CD4-positive, alpha-beta T cell treated with Interleukin-17A for 4 hours (primary cell): ENCODE measurements around the gene JAG2.

Experiments used
- DNase-seq: peaks from one replicate; pipeline ENCODE4 v3.0.0-alpha.2; 2020; ENCODE audit warnings: mixed read lengths

Gene JAG2

GRCh38 chr14:105163040-105163742, 5.4 kb downstream of the JAG2 start:
- DNase-seq, result no peak

- DNase-seq, result no peak
Observed at GRCh38 chr14:105162669-105162979, 6.0 kb downstream of the JAG2 start.

GRCh38 chr14:105161964-105162668, 6.5 kb downstream of the JAG2 start:
- no peak for DNase-seq

GRCh38 chr14:105161309-105161708, 7.3 kb downstream of the JAG2 start:
- no peak for DNase-seq

- no peak for DNase-seq
Observed at GRCh38 chr14:105160776-105161175, 7.8 kb downstream of the JAG2 start.

- DNase-seq, result no peak
Observed at GRCh38 chr14:105159344-105159743, 9.2 kb downstream of the JAG2 start.

- no peak for DNase-seq
Observed at GRCh38 chr14:105158794-105159193, 9.8 kb downstream of the JAG2 start.

- DNase-seq, result no peak
Observed at GRCh38 chr14:105157872-105158271, 10.7 kb downstream of the JAG2 start.

GRCh38 chr14:105156414-105157375, 11.9 kb downstream of the JAG2 start:
- no peak for DNase-seq

- no peak for DNase-seq
Observed at GRCh38 chr14:105155681-105156413, 12.7 kb downstream of the JAG2 start.

- no peak for DNase-seq
Observed at GRCh38 chr14:105155071-105155651, 13.4 kb downstream of the JAG2 start.

GRCh38 chr14:105154476-105154871, 14.1 kb downstream of the JAG2 start:
- DNase-seq, result no peak

GRCh38 chr14:105153739-105154475, 14.7 kb downstream of the JAG2 start:
- DNase-seq, result no peak

GRCh38 chr14:105153331-105153731, 15.2 kb downstream of the JAG2 start:
- no peak for DNase-seq

- no peak for DNase-seq
Observed at GRCh38 chr14:105152794-105153241, 15.8 kb downstream of the JAG2 start.

- DNase-seq, result no peak
Observed at GRCh38 chr14:105151838-105152793, 16.5 kb downstream of the JAG2 start.

GRCh38 chr14:105151084-105151837, 17.3 kb downstream of the JAG2 start:
- no peak for DNase-seq

GRCh38 chr14:105150368-105151083, 18.1 kb downstream of the JAG2 start:
- DNase-seq, result no peak

GRCh38 chr14:105150026-105150367, 18.6 kb downstream of the JAG2 start:
- no peak for DNase-seq
